WTC11 (cell line): ENCODE data around the gene MYL4. TPM values are rescaled to one million over a fixed set of nuclear protein-coding genes. Genes with fewer than 3 reads are reported as not detected.

Experiments used
- CBFB ChIP-seq: sonication (generic); formaldehyde crosslinking; IDR thresholded peaks from 2 replicates; pipeline ENCODE4 v1.8.1; 2022; ENCODE audit warnings: mild to moderate bottlenecking, low read depth, missing genetic modification reagents
- CDX4 ChIP-seq: fragments of 250-450 bp; sonication (Bioruptor Pico); IDR thresholded peaks from 2 replicates; pipeline ENCODE4 v1.9.0; 2021; ENCODE audit warnings: moderate library complexity, mild to moderate bottlenecking, inconsistent platforms, borderline replicate concordance
- EMX1 ChIP-seq: fragments of 250-450 bp; sonication (Bioruptor Pico); IDR thresholded peaks from 2 replicates; pipeline ENCODE4 v1.8.0; 2021; ENCODE audit warnings: mild to moderate bottlenecking
- ETV6 ChIP-seq: sonication (generic); formaldehyde crosslinking; IDR thresholded peaks from 2 replicates; pipeline ENCODE4 v1.8.1; 2022; ENCODE audit warnings: mild to moderate bottlenecking, missing genetic modification reagents
- GABPB1 ChIP-seq: sonication (generic); formaldehyde crosslinking; IDR thresholded peaks from 2 replicates; pipeline ENCODE4 v1.8.1; 2023; ENCODE audit warnings: mild to moderate bottlenecking, missing genetic modification reagents
- GRHL2 ChIP-seq: fragments of 250-450 bp; sonication (Bioruptor Pico); IDR thresholded peaks from 2 replicates; pipeline ENCODE4 v1.8.0; 2022; ENCODE audit warnings: mild to moderate bottlenecking, moderate library complexity; ENCODE audit not compliant: insufficient replicate concordance, severe bottlenecking
- GTF2I ChIP-seq: fragments of 250-450 bp; sonication (Bioruptor Pico); conservative IDR thresholded peaks from 2 replicates; pipeline ENCODE4 v1.4.0; 2021; ENCODE audit warnings: mild to moderate bottlenecking
- MYBL2 ChIP-seq: sonication (generic); formaldehyde crosslinking; IDR thresholded peaks from 2 replicates; pipeline ENCODE4 v1.8.1; 2023; ENCODE audit warnings: mild to moderate bottlenecking, moderate library complexity, missing genetic modification reagents
- NFYB ChIP-seq: sonication (generic); formaldehyde crosslinking; conservative IDR thresholded peaks from 2 replicates; pipeline ENCODE4 v1.8.0; 2022; ENCODE audit warnings: low read depth, missing genetic modification reagents
- ZBTB21 ChIP-seq: sonication (generic); formaldehyde crosslinking; IDR thresholded peaks from 2 replicates; pipeline ENCODE4 v1.8.1; 2023; ENCODE audit warnings: mild to moderate bottlenecking, missing genetic modification reagents, borderline replicate concordance
- ZNF121 ChIP-seq: sonication (generic); formaldehyde crosslinking; IDR thresholded peaks from 2 replicates; pipeline ENCODE4 v1.8.0; 2023; ENCODE audit warnings: missing genetic modification reagents
- ZNF317 ChIP-seq: sonication (generic); formaldehyde crosslinking; IDR thresholded peaks from 2 replicates; pipeline ENCODE4 v1.8.1; 2023; ENCODE audit warnings: low read depth, mild to moderate bottlenecking, moderate library complexity, missing genetic modification reagents, borderline replicate concordance
- ZNF396 ChIP-seq: fragments of 250-450 bp; sonication (Bioruptor Pico); IDR thresholded peaks from 2 replicates; pipeline ENCODE4 v1.8.0; 2021; ENCODE audit warnings: mild to moderate bottlenecking, moderate library complexity, borderline replicate concordance
- ZNF423 ChIP-seq: fragments of 250-450 bp; sonication (Bioruptor Pico); IDR thresholded peaks from 2 replicates; pipeline ENCODE4 v2.1.2; 2022; ENCODE audit warnings: mild to moderate bottlenecking, moderate library complexity
- total RNA-seq: library from RNA; stranded (reverse); gene quantifications from 3 replicates; pipeline ENCODE4 v1.2.3, GENCODE V29; 2021
- TF ChIP-seq, protein P1 (sequence below): sonication (generic); formaldehyde crosslinking; IDR thresholded peaks from 2 replicates; pipeline ENCODE4 v1.8.1; 2023; ENCODE audit warnings: mild to moderate bottlenecking, missing genetic modification reagents
- TF ChIP-seq, protein P2 (sequence below): fragments of 250-450 bp; sonication (Bioruptor Pico); conservative IDR thresholded peaks from 2 replicates; pipeline ENCODE4 v1.9.0; 2021; ENCODE audit warnings: mild to moderate bottlenecking
- TF ChIP-seq, protein P3 (sequence below): sonication (generic); formaldehyde crosslinking; IDR thresholded peaks from 2 replicates; pipeline ENCODE4 v1.8.0; 2023; ENCODE audit warnings: missing genetic modification reagents, mild to moderate bottlenecking, borderline replicate concordance
- TF ChIP-seq, protein P4 (sequence below): sonication (generic); formaldehyde crosslinking; IDR thresholded peaks from 2 replicates; pipeline ENCODE4 v1.8.1; 2022; ENCODE audit warnings: low read depth, mild to moderate bottlenecking, moderate library complexity, missing genetic modification reagents, borderline replicate concordance
- TF ChIP-seq, protein P5 (sequence below): sonication (generic); formaldehyde crosslinking; IDR thresholded peaks from 2 replicates; pipeline ENCODE4 v1.8.1; 2023; ENCODE audit warnings: mild to moderate bottlenecking, missing genetic modification reagents, moderate library complexity
- TF ChIP-seq, protein P6 (sequence below): fragments of 200-600 bp; IDR thresholded peaks from 2 replicates; pipeline ENCODE4 v1.8.0; 2022; ENCODE audit warnings: antibody characterized with exemption
- TF ChIP-seq, protein P7 (sequence below): sonication (generic); formaldehyde crosslinking; IDR thresholded peaks from 2 replicates; pipeline ENCODE4 v1.8.1; 2022; ENCODE audit warnings: low read depth, missing genetic modification reagents, borderline replicate concordance
- TF ChIP-seq, protein P8 (sequence below): fragments of 250-450 bp; sonication (Bioruptor Pico); IDR thresholded peaks from 2 replicates; pipeline ENCODE4 v1.9.0; 2021; ENCODE audit warnings: mild to moderate bottlenecking
- TF ChIP-seq, protein P9 (sequence below): sonication (generic); formaldehyde crosslinking; conservative IDR thresholded peaks from 2 replicates; pipeline ENCODE4 v1.8.1; 2022; ENCODE audit warnings: mild to moderate bottlenecking, missing genetic modification reagents

Gene MYL4
- total RNA-seq, 1 experiment from 2014 or later: 0.50 TPM

DNA sequence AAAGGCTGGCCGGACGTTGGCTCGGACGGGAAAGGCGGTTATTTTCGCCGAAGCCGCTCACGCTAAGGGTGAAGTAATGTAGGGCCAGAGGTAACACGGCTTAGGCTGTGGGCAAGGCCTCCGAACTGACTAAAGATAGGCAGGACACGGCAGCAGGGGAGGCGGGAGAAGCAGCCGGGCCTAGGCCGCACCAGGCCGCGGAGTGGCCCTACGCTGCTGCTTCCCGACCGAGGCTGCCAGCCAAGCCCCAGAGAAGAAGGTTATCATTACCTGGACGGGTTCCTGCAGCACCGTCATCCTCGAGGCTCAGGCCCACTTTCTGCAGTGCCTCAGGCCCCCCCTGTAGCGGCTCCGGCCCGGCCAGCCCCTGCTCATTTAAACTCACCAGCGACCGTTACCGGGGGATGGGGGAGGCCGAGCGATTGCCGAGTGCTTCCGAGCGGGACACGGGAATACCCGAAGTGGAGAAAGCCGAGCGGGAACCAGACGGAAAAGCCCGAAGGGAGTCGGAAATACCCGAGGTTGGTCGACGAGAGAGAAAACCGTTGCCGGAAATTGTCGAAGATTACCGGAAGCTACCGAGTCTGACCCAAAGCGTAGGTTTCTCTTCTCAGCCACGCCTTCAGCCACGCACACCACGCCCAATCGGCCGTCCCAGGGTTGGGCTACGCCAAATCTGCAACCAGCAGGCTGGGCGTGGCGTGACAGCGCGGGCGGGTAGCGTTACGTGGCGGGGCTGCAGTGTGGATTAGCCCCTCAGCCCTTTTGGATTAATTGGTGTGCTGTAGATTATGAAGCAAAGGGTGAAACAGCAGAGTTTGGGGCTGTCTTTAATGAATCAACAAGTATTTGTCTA, 20.0 kb upstream of the MYL4 start, which contains the start of gene CDC27 (continued):
- TF ChIP-seq, protein P1, sequence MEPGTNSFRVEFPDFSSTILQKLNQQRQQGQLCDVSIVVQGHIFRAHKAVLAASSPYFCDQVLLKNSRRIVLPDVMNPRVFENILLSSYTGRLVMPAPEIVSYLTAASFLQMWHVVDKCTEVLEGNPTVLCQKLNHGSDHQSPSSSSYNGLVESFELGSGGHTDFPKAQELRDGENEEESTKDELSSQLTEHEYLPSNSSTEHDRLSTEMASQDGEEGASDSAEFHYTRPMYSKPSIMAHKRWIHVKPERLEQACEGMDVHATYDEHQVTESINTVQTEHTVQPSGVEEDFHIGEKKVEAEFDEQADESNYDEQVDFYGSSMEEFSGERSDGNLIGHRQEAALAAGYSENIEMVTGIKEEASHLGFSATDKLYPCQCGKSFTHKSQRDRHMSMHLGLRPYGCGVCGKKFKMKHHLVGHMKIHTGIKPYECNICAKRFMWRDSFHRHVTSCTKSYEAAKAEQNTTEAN (CRISPR knock-in tag): no peak
- TF ChIP-seq, protein P2, sequence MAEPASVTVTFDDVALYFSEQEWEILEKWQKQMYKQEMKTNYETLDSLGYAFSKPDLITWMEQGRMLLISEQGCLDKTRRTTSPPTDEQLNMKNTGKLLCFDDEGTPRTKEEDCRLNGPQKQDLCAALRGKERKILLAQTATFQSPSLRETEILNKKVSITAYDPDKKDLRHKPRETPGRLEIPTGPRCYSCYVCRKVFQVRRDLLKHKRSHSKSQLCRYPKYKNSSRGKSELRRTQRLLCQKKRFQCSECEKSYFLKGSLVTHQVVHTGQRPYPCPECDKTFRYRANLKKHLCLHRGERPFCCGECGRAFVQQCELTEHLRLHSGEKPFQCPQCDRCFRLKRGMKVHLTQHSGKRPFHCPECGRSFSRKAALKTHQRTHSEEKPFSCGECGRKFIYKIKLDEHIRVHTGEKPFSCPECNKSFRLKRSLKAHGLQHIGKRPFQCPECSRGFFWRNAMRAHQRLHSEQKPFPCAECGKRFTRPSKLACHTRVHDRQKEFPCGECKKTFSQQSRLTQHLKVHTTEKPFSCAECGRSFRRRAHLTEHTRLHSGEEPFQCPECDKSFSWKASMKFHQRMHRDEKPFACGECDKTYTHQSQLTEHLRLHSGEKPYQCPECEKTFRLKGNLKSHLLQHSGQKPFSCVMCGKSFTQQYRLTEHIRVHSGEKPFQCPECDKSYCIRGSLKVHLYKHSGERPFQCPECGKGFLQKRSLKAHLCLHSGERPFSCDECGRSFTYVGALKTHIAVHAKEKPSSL: no peak
- TF ChIP-seq GTF2I (CRISPR knock-in tag) (no peak), CDX4 (CRISPR knock-in tag) (no peak), MYBL2 (CRISPR knock-in tag) (peak; percentile 97), NFYB (CRISPR knock-in tag) (no peak), EMX1 (CRISPR knock-in tag) (no peak), ZNF317 (CRISPR knock-in tag) (no peak), GABPB1 (CRISPR knock-in tag) (peak; percentile 88), ZNF423 (no peak), ETV6 (CRISPR knock-in tag) (peak; percentile 58; the same call in 1 of the 2 replicates), ZNF396 (no peak), GRHL2 (no peak), ZBTB21 (CRISPR knock-in tag) (no peak), ZNF121 (peak; percentile 54; the same call in 1 of the 2 replicates), CBFB (CRISPR knock-in tag) (no peak)
- TF ChIP-seq, protein P3, sequence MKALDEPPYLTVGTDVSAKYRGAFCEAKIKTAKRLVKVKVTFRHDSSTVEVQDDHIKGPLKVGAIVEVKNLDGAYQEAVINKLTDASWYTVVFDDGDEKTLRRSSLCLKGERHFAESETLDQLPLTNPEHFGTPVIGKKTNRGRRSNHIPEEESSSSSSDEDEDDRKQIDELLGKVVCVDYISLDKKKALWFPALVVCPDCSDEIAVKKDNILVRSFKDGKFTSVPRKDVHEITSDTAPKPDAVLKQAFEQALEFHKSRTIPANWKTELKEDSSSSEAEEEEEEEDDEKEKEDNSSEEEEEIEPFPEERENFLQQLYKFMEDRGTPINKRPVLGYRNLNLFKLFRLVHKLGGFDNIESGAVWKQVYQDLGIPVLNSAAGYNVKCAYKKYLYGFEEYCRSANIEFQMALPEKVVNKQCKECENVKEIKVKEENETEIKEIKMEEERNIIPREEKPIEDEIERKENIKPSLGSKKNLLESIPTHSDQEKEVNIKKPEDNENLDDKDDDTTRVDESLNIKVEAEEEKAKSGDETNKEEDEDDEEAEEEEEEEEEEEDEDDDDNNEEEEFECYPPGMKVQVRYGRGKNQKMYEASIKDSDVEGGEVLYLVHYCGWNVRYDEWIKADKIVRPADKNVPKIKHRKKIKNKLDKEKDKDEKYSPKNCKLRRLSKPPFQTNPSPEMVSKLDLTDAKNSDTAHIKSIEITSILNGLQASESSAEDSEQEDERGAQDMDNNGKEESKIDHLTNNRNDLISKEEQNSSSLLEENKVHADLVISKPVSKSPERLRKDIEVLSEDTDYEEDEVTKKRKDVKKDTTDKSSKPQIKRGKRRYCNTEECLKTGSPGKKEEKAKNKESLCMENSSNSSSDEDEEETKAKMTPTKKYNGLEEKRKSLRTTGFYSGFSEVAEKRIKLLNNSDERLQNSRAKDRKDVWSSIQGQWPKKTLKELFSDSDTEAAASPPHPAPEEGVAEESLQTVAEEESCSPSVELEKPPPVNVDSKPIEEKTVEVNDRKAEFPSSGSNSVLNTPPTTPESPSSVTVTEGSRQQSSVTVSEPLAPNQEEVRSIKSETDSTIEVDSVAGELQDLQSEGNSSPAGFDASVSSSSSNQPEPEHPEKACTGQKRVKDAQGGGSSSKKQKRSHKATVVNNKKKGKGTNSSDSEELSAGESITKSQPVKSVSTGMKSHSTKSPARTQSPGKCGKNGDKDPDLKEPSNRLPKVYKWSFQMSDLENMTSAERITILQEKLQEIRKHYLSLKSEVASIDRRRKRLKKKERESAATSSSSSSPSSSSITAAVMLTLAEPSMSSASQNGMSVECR (CRISPR knock-in tag): no peak
- TF ChIP-seq, protein P4, sequence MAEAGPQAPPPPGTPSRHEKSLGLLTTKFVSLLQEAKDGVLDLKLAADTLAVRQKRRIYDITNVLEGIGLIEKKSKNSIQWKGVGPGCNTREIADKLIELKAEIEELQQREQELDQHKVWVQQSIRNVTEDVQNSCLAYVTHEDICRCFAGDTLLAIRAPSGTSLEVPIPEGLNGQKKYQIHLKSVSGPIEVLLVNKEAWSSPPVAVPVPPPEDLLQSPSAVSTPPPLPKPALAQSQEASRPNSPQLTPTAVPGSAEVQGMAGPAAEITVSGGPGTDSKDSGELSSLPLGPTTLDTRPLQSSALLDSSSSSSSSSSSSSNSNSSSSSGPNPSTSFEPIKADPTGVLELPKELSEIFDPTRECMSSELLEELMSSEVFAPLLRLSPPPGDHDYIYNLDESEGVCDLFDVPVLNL (CRISPR knock-in tag): no peak
- TF ChIP-seq, protein P5, sequence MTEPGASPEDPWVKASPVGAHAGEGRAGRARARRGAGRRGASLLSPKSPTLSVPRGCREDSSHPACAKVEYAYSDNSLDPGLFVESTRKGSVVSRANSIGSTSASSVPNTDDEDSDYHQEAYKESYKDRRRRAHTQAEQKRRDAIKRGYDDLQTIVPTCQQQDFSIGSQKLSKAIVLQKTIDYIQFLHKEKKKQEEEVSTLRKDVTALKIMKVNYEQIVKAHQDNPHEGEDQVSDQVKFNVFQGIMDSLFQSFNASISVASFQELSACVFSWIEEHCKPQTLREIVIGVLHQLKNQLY (CRISPR knock-in tag): no peak
- TF ChIP-seq, protein P6, sequence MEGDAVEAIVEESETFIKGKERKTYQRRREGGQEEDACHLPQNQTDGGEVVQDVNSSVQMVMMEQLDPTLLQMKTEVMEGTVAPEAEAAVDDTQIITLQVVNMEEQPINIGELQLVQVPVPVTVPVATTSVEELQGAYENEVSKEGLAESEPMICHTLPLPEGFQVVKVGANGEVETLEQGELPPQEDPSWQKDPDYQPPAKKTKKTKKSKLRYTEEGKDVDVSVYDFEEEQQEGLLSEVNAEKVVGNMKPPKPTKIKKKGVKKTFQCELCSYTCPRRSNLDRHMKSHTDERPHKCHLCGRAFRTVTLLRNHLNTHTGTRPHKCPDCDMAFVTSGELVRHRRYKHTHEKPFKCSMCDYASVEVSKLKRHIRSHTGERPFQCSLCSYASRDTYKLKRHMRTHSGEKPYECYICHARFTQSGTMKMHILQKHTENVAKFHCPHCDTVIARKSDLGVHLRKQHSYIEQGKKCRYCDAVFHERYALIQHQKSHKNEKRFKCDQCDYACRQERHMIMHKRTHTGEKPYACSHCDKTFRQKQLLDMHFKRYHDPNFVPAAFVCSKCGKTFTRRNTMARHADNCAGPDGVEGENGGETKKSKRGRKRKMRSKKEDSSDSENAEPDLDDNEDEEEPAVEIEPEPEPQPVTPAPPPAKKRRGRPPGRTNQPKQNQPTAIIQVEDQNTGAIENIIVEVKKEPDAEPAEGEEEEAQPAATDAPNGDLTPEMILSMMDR: no peak
- TF ChIP-seq, protein P7, sequence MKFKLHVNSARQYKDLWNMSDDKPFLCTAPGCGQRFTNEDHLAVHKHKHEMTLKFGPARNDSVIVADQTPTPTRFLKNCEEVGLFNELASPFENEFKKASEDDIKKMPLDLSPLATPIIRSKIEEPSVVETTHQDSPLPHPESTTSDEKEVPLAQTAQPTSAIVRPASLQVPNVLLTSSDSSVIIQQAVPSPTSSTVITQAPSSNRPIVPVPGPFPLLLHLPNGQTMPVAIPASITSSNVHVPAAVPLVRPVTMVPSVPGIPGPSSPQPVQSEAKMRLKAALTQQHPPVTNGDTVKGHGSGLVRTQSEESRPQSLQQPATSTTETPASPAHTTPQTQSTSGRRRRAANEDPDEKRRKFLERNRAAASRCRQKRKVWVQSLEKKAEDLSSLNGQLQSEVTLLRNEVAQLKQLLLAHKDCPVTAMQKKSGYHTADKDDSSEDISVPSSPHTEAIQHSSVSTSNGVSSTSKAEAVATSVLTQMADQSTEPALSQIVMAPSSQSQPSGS (CRISPR knock-in tag): no peak
- TF ChIP-seq, protein P8, sequence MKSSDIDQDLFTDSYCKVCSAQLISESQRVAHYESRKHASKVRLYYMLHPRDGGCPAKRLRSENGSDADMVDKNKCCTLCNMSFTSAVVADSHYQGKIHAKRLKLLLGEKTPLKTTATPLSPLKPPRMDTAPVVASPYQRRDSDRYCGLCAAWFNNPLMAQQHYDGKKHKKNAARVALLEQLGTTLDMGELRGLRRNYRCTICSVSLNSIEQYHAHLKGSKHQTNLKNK (CRISPR knock-in tag): no peak
- TF ChIP-seq, protein P9, sequence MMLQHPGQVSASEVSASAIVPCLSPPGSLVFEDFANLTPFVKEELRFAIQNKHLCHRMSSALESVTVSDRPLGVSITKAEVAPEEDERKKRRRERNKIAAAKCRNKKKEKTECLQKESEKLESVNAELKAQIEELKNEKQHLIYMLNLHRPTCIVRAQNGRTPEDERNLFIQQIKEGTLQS (CRISPR knock-in tag): no peak
